H1 (cell line): ENCODE measurements around the gene PPFIBP2. TPM values are rescaled to one million over a fixed set of nuclear protein-coding genes. Genes with fewer than 3 reads are reported as not detected.
A peak's percentile ranks its signal among the peaks of the same experiment; 100 is the strongest.

ENCODE experiments used
- BCL11A ChIP-seq, 2 experiments: IDR thresholded peaks; one replicate each; pipeline ENCODE4 v1.6.1; 2011; ENCODE audit warnings: low read depth in 2 of 2, low read length in 2 of 2, mild to moderate bottlenecking in 2 of 2
- CEBPB ChIP-seq: IDR thresholded peaks from 2 replicates; pipeline ENCODE4 v1.6.1; 2012; ENCODE audit warnings: low read depth, low read length
- CHD2 ChIP-seq: IDR thresholded peaks from 2 replicates; pipeline ENCODE4 v1.6.1; 2012; ENCODE audit warnings: low read length, improper control_type of control experiment
- CREB1 ChIP-seq: IDR thresholded peaks from 2 replicates; pipeline ENCODE4 v1.6.1; 2012; ENCODE audit warnings: inconsistent platforms
- CTCF ChIP-seq, 3 experiments: IDR thresholded peaks; 1 replicate in 2 of 3; 2 replicates in 1 of 3; pipeline versions ENCODE4 v1.5.1 to v1.6.1; 2011; ENCODE audit warnings: low read length in 3 of 3, mild to moderate bottlenecking in 3 of 3, inconsistent platforms in 2 of 3, low read depth in 1 of 3, moderate library complexity in 1 of 3; ENCODE audit not compliant: insufficient read depth in 1 of 3; ENCODE audit errors: control extremely low read depth in 1 of 3
- EP300 ChIP-seq, 2 experiments: IDR thresholded peaks; 1 replicate in 1 of 2; 2 replicates in 1 of 2; pipeline ENCODE4 v1.6.1; 2011 to 2012; ENCODE audit warnings: low read depth in 2 of 2, low read length in 2 of 2, mild to moderate bottlenecking in 2 of 2, borderline replicate concordance in 1 of 2, inconsistent platforms in 1 of 2, moderate library complexity in 1 of 2
- KDM4A ChIP-seq: IDR thresholded peaks from one replicate; pipeline ENCODE4 v1.7.1; 2012; ENCODE audit warnings: low read depth, mild to moderate bottlenecking, moderate library complexity, low read length, inconsistent platforms; ENCODE audit not compliant: severe bottlenecking
- MAFK ChIP-seq: IDR thresholded peaks from 2 replicates; pipeline ENCODE4 v1.6.1; 2012; ENCODE audit warnings: low read depth, mild to moderate bottlenecking, improper control_type of control experiment, low read length
- NRF1 ChIP-seq: IDR thresholded peaks from 2 replicates; pipeline ENCODE4 v1.6.1; 2011; ENCODE audit warnings: mild to moderate bottlenecking, low read depth, low read length, improper control_type of control experiment
- PHF8 ChIP-seq: fragments of 200-600 bp; sonication (generic); conservative IDR thresholded peaks from 2 replicates; pipeline ENCODE4 v1.7.1; 2012; ENCODE audit warnings: low read depth, mild to moderate bottlenecking, inconsistent platforms, low read length, moderate library complexity
- POLR2A ChIP-seq, 2 experiments: IDR thresholded peaks; 1 replicate in 1 of 2; 2 replicates in 1 of 2; pipeline ENCODE4 v1.6.1; 2011; ENCODE audit warnings: low read depth in 2 of 2, low read length in 2 of 2, mild to moderate bottlenecking in 2 of 2; ENCODE audit errors: control extremely low read depth in 1 of 2
- POLR2AphosphoS5 ChIP-seq: IDR thresholded peaks from 2 replicates; pipeline ENCODE4 v1.6.1; 2011; ENCODE audit warnings: low read depth, low read length
- RBBP5 ChIP-seq: IDR thresholded peaks from 2 replicates; pipeline ENCODE4 v1.7.1; 2012; ENCODE audit warnings: low read depth, mild to moderate bottlenecking, inconsistent platforms, low read length, moderate library complexity, borderline replicate concordance
- RFX5 ChIP-seq: IDR thresholded peaks from 2 replicates; pipeline ENCODE4 v1.6.1; 2011; ENCODE audit warnings: low read depth, low read length, improper control_type of control experiment, borderline replicate concordance
- RNF2 ChIP-seq: fragments of 200-900, 300-1000 bp; sonication (generic); IDR thresholded peaks from 2 replicates; pipeline ENCODE4 v1.7.1; 2016; ENCODE audit warnings: borderline replicate concordance, low read depth, mild to moderate bottlenecking, antibody characterized with exemption, low read length; ENCODE audit not compliant: poor library complexity, severe bottlenecking; ENCODE audit errors: missing control alignments
- SAP30 ChIP-seq: fragments of 300-600 bp; sonication (generic); IDR thresholded peaks from 2 replicates; pipeline ENCODE4 v1.7.1; 2012; ENCODE audit warnings: low read length, moderate library complexity, mild to moderate bottlenecking, inconsistent platforms; ENCODE audit not compliant: insufficient read depth, insufficient replicate concordance
- SIRT6 ChIP-seq: IDR thresholded peaks from one replicate; pipeline ENCODE4 v1.7.1; 2012; ENCODE audit warnings: low read length, inconsistent platforms
- TAF1 ChIP-seq: IDR thresholded peaks from 2 replicates; pipeline ENCODE4 v1.6.1; 2011; ENCODE audit warnings: mild to moderate bottlenecking, low read depth, low read length
- TAF7 ChIP-seq: optimal IDR thresholded peaks from 2 replicates; pipeline ENCODE3; 2011; ENCODE audit warnings: low read depth, mild to moderate bottlenecking, inconsistent platforms, low read length, moderate library complexity, borderline replicate concordance
- TCF12 ChIP-seq: IDR thresholded peaks from 2 replicates; pipeline ENCODE4 v1.6.1; 2011; ENCODE audit warnings: low read depth, mild to moderate bottlenecking, low read length
- TEAD4 ChIP-seq: IDR thresholded peaks from 2 replicates; pipeline ENCODE4 v1.6.1; 2012; ENCODE audit warnings: low read depth, low read length, inconsistent platforms, mixed read lengths
- polyA plus RNA-seq, 7 experiments: library from polyadenylated mRNA; depleted of rRNA in 3 of 7; stranded (reverse) in 5 of 7; unstranded in 2 of 7; fragments of >200 nt in 5 of 7; fragments of 200-250 nt in 2 of 7; gene quantifications; 1 replicate in 5 of 7; 2 replicates in 1 of 7; 4 replicates in 1 of 7; pipeline versions ENCODE4 v1.2.1 to v1.2.3, GENCODE V29; 2011 to 2013; ENCODE audit warnings: missing spikeins in 2 of 7, mixed read lengths in 2 of 7
- total RNA-seq: library from RNA; stranded (reverse); fragmentation: NEBNext Ultra II Directional; extraction: Animal tissue kit (Norgen Biotek cat#: 25700); gene quantifications from 2 replicates; pipeline ENCODE4 v1.2.1, GENCODE V29; 2021

Gene PPFIBP2
- total and polyA plus RNA-seq, 2 of the 8 experiments (the other 6 are each of a cell fraction or from before 2014, with no cell fraction given), result 5.5 to 9.8 TPM

- TF ChIP-seq CTCF (IDR thresholded peaks at IDR 0.05; ENCODE audit: control extremely low read depth in 1 of 3, insufficient read depth in 1 of 3, low read depth in 1 of 3, low read length in 3 of 3) (no peak), POLR2A (IDR thresholded peaks at IDR 0.05; ENCODE audit: control extremely low read depth in 1 of 2, low read depth in 2 of 2, low read length in 2 of 2) (peak; percentile 44 to 81), NRF1 (no peak), TEAD4 (no peak), RFX5 (no peak), MAFK (no peak), TCF12 (no peak), RBBP5 (no peak; the same call in 1 of the 2 replicates), PHF8 (peak; percentile 80), TAF1 (peak; percentile 90), SIRT6 (no peak), SAP30 (peak; percentile 52), RNF2 (peak; percentile 34), POLR2AphosphoS5 (peak; percentile 88), CHD2 (peak; percentile 23; the same call in 1 of the 2 replicates), CREB1 (peak; percentile 73), KDM4A (peak; percentile 53), CEBPB (no peak), BCL11A (IDR thresholded peaks at IDR 0.05; ENCODE audit: low read depth in 2 of 2, low read length in 2 of 2) (no peak), EP300 (IDR thresholded peaks at IDR 0.05; ENCODE audit: borderline replicate concordance in 1 of 2, low read depth in 2 of 2, low read length in 2 of 2) (no peak), TAF7 (peak; percentile 60)
These were observed 160.1 kb downstream of the PPFIBP2 start (continued) for GRCh38 chr11:7673724-7674434.
